GM13977 (cell line): ENCODE measurements around the gene DPEP2.
"Not testable (repeated sequence)": the region's sequence is repeated elsewhere in the genome, so short reads cannot be mapped to it uniquely, and the experiment has no call there.

Experiments used
- DNase-seq: peaks from one replicate; pipeline ENCODE4 v3.0.0; 2012; ENCODE audit warnings: low spot score
- CTCF ChIP-seq: IDR thresholded peaks from 2 replicates; pipeline ENCODE4 v1.5.1; 2012; ENCODE audit warnings: mild to moderate bottlenecking, control low read depth; ENCODE audit not compliant: insufficient read depth; ENCODE audit errors: extremely low read depth, missing control alignments
- in situ Hi-C: fragments of 300-500 bp; cut with MboI; formaldehyde crosslinking; loops from one replicate; pipeline ENCODE4 v1.12.0; 2022; ENCODE audit warnings: low sequenced_read_pairs, low pct_unique_long_range_greater_than_20kb, mixed read lengths, inconsistent platforms; ENCODE audit not compliant: unreplicated experiment

The DPEP2 gene

GRCh38 chr16:68019167-68019680, 19.9 kb upstream of the DPEP2 start:
- DNase-seq, result no peak
- in situ Hi-C loops, result no loop called here
- TF ChIP-seq CTCF, result no peak

- in situ Hi-C loops, result no loop called here
- no peak for TF ChIP-seq CTCF
- no peak for DNase-seq
Observed at GRCh38 chr16:68015681-68016080, 16.4 kb upstream of the DPEP2 start, which contains the start of gene DPEP2NB. TSS of gene DPEP2NB (minus strand) at chr16:68015911. CDS start at chr16:68015770, 141 bp downstream.

GRCh38 chr16:68013440-68013839, 14.2 kb upstream of the DPEP2 start:
- in situ Hi-C loops, result no loop called here
- no peak for DNase-seq
- no peak for TF ChIP-seq CTCF

- in situ Hi-C loops, DNase-seq: not testable (repeated sequence)
Observed at GRCh38 chr16:68009872-68010271, 10.6 kb upstream of the DPEP2 start.

GRCh38 chr16:68009157-68009735, 10.0 kb upstream of the DPEP2 start:
- no peak for DNase-seq
- no peak for TF ChIP-seq CTCF
- in situ Hi-C loops, result no loop called here

GRCh38 chr16:68005786-68006286, 6.6 kb upstream of the DPEP2 start:
- DNase-seq, result peak; percentile 28
- TF ChIP-seq CTCF, result no peak
- in situ Hi-C loops, result no loop called here

GRCh38 chr16:68005211-68005610, 5.9 kb upstream of the DPEP2 start:
- in situ Hi-C loops, result no loop called here
- TF ChIP-seq CTCF, result no peak
- no peak for DNase-seq
